Measurements from ENCODE around the gene ATP2C2. TPM values are rescaled to one million over a fixed set of nuclear protein-coding genes. Genes with fewer than 3 reads are reported as not detected.

ATP2C2 gene
- total RNA-seq, 1 experiment from 2014 or later = not detected

DNA sequence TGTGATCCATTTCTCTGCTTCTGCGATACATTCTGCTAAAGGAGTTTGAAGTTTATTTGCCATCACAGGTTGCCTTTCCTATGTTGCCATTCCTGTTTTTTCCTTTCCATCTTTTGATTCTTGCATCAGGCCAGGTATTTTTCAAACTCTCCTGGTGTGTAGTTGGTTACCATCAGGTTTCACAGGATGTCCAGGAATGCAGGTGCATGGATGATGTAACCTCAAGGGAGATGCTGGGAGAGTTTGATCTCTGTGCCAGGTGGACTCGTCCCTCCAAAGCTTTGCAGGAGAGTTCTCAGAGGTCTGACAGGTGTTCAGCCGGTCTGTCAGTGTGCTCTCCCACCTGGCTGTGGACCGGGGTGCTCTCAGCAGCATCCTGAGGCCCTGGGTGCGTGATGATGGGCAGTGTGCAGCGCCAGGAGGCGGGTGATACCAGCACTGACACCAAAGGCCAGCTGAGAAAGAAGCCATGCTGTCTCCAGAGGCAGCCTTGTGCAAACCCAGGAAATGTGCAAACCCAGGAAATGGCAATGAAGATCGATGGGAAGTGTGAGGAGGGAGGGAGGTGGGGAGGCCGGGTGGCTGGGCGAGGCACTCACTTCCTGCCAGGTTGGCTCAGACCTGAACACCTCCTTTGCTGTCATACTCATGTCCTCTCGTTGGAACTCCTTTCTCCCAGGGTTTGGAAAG lies 1.7 kb downstream of the ATP2C2 start:
- Mint-ChIP-seq H3K27me3 (ENCODE audit: insufficient read depth, unreplicated experiment) (peaks cover 58% of the 10 kb centered on the region), H3K27ac (ENCODE audit: low read depth, unreplicated experiment) (no peak overlapping the region), H3K4me1 (ENCODE audit: insufficient read depth, unreplicated experiment) (no peaks in the 10 kb centered on the region), H3K9me3 (ENCODE audit: unreplicated experiment) (no peaks in the 10 kb centered on the region), H3K36me3 (ENCODE audit: insufficient read depth, unreplicated experiment) (no peaks in the 10 kb centered on the region), H3K4me3 (ENCODE audit: unreplicated experiment) (no peak overlapping the region)
- ChIA-PET CTCF (interaction anchor here (0.9 kb wide), 1 partner anchor 12 kb away, joined by 4 read pairs; no protein-coding TSS in a partner anchor), POLR2A (no interaction called here)
- TF ChIP-seq, protein P1, sequence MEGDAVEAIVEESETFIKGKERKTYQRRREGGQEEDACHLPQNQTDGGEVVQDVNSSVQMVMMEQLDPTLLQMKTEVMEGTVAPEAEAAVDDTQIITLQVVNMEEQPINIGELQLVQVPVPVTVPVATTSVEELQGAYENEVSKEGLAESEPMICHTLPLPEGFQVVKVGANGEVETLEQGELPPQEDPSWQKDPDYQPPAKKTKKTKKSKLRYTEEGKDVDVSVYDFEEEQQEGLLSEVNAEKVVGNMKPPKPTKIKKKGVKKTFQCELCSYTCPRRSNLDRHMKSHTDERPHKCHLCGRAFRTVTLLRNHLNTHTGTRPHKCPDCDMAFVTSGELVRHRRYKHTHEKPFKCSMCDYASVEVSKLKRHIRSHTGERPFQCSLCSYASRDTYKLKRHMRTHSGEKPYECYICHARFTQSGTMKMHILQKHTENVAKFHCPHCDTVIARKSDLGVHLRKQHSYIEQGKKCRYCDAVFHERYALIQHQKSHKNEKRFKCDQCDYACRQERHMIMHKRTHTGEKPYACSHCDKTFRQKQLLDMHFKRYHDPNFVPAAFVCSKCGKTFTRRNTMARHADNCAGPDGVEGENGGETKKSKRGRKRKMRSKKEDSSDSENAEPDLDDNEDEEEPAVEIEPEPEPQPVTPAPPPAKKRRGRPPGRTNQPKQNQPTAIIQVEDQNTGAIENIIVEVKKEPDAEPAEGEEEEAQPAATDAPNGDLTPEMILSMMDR (IDR thresholded peaks at IDR 0.05; ENCODE audit: unreplicated experiment) = no peak
- no TSS peak for BruUV-seq (replicated peaks)
- intact Hi-C loops (cut with micrococcal nuclease) = no loop called here
- no peak for DNase-seq (ENCODE audit: unreplicated experiment)

DNA sequence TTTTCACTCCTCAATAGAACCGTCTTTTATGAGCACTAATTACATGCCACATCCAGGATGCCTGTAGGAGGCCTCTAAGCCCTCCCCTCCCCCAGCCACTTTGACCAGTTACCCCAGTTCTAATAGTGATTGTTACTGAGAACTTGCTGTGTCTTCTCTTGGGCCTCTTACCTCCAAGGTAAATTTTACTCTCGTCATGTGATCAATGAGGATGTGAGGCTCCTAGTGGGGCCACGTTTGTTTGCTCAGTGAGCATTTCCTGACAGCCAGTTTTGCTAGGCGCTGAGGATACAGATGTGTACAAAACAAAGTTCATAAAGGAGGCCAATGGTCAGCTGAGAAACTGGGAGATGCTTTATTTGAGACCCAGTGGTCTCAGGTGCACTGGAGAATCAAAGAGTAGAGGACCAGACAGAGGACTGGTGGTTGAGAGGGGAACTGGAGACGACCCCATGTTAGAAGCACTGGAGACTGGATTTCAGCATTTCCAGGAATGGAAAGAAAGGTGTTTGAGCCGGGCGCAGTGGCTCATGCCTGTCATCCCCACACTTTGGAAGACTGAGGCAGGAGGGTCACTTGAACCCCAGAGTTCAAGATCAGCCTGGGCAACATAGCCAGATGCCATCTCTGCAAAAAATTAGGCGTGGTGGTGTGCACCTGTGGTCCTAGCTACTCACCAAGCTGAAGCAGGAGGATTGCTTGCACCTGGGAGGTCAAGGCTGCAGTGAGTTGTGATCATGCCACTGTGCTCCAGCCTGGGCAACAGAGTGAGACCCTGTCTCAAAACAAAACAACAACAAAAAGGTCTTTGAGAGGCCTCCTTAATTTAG lies 2.6 kb downstream of the ATP2C2 start:
- BruUV-seq (replicated peaks) = no TSS peak
- Mint-ChIP-seq H3K4me3 (ENCODE audit: unreplicated experiment) (no peak overlapping the region), H3K27me3 (ENCODE audit: insufficient read depth, unreplicated experiment) (peaks cover 67% of the 10 kb centered on the region)

DNA sequence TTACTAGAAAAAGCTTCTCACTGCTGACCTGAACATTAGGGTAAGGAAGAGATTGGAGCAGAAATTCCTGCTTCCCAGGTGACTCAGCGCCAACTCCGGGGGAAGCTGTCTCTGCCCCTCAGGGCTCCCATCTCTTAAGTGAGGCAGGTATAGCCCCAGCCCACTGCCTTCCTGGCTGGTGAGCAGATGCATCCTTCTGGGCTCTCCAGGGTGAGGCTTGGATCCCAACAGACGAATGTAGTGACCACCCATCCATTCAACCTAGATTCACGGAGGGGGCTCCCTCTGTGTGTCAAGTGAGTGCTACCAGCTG lies 3.2 kb downstream of the ATP2C2 start:
- BruUV-seq (replicated peaks) = no TSS peak
- Mint-ChIP-seq H3K4me3 (ENCODE audit: unreplicated experiment) (no peak overlapping the region), H3K9me3 (ENCODE audit: unreplicated experiment) (no peaks in the 10 kb centered on the region), H3K36me3 (ENCODE audit: insufficient read depth, unreplicated experiment) (no peaks in the 10 kb centered on the region), H3K27me3 (ENCODE audit: insufficient read depth, unreplicated experiment) (peaks cover 70% of the 10 kb centered on the region), H3K4me1 (ENCODE audit: insufficient read depth, unreplicated experiment) (no peaks in the 10 kb centered on the region), H3K27ac (ENCODE audit: low read depth, unreplicated experiment) (no peak overlapping the region)
- no peak for DNase-seq (ENCODE audit: unreplicated experiment)
- ChIA-PET POLR2A (no interaction called here), CTCF (no interaction called here)
- intact Hi-C loops (cut with micrococcal nuclease) = no loop called here
- TF ChIP-seq, protein P1 (IDR thresholded peaks at IDR 0.05; ENCODE audit: unreplicated experiment) = no peak

More for the DNA sequence above, 2.6 kb downstream of the ATP2C2 start:
- POLR2A ChIA-PET = no interaction called here
- no peak overlapping the region for H3K27ac Mint-ChIP-seq (ENCODE audit: low read depth, unreplicated experiment)
- intact Hi-C loops (cut with micrococcal nuclease) = no loop called here
- H3K36me3 Mint-ChIP-seq (ENCODE audit: insufficient read depth, unreplicated experiment) = no peaks in the 10 kb centered on the region
- CTCF ChIA-PET = no interaction called here
- DNase-seq (ENCODE audit: unreplicated experiment) = no peak
- no peaks in the 10 kb centered on the region for H3K4me1 Mint-ChIP-seq (ENCODE audit: insufficient read depth, unreplicated experiment)
- no peaks in the 10 kb centered on the region for H3K9me3 Mint-ChIP-seq (ENCODE audit: unreplicated experiment)
- TF ChIP-seq, protein P1 (IDR thresholded peaks at IDR 0.05; ENCODE audit: unreplicated experiment) = no peak

DNA sequence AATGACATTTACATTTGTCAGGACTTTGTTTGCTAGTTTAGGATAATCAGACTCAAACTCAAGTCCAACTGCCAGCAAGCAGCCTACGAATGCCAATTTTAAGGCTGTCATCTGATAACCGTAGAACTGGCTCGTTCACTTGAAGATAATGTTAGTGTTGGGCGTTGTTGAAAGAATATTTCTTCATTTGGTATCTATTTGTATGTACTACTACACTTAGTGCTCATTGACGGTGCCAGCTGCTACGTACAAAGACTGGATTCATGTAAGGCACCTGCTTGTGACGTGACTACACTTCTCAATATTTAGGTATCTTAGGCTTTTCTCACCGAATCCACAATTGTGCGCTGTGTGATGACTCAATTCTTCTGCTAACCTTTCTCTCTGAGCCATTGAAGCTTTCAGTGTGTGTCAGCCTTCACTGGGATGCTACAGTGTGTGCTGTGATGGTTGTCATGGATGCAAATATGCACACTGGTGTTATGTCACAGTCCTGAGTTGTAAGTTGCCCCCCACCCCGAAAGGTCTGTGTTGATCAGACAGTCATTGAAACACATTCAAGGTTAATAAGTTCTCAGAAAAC lies 5.7 kb downstream of the ATP2C2 start:
- H3K4me3 Mint-ChIP-seq (ENCODE audit: unreplicated experiment) = no peak overlapping the region
- peaks cover 69% of the 10 kb centered on the region for H3K27me3 Mint-ChIP-seq (ENCODE audit: insufficient read depth, unreplicated experiment)
- H3K36me3 Mint-ChIP-seq (ENCODE audit: insufficient read depth, unreplicated experiment) = no peaks in the 10 kb centered on the region
- intact Hi-C loops (cut with micrococcal nuclease) = no loop called here
- H3K9me3 Mint-ChIP-seq (ENCODE audit: unreplicated experiment) = no peaks in the 10 kb centered on the region
- H3K27ac Mint-ChIP-seq (ENCODE audit: low read depth, unreplicated experiment) = no peak overlapping the region
- no TSS peak for BruUV-seq (replicated peaks)
- ChIA-PET POLR2A (no interaction called here), CTCF (interaction anchor here (0.6 to 0.8 kb wide), 2 partner anchors 17 to 23 kb away, joined by 3 to 5 read pairs; no protein-coding TSS in a partner anchor)
- H3K4me1 Mint-ChIP-seq (ENCODE audit: insufficient read depth, unreplicated experiment) = no peaks in the 10 kb centered on the region
- DNase-seq (ENCODE audit: unreplicated experiment) = no peak
- TF ChIP-seq, protein P1 (IDR thresholded peaks at IDR 0.05; ENCODE audit: unreplicated experiment) = no peak

Measured in MCF 10A (cell line).